ENCODE results near the gene RFX8. TPM values are rescaled to one million over a fixed set of nuclear protein-coding genes. Genes with fewer than 3 reads are reported as not detected.
"Not testable (repeated sequence)": the region's sequence is repeated elsewhere in the genome, so short reads cannot be mapped to it uniquely, and the experiment has no call there.

The RFX8 gene
- total RNA-seq, 1 donor from 2014 or later, result not detected

DNA sequence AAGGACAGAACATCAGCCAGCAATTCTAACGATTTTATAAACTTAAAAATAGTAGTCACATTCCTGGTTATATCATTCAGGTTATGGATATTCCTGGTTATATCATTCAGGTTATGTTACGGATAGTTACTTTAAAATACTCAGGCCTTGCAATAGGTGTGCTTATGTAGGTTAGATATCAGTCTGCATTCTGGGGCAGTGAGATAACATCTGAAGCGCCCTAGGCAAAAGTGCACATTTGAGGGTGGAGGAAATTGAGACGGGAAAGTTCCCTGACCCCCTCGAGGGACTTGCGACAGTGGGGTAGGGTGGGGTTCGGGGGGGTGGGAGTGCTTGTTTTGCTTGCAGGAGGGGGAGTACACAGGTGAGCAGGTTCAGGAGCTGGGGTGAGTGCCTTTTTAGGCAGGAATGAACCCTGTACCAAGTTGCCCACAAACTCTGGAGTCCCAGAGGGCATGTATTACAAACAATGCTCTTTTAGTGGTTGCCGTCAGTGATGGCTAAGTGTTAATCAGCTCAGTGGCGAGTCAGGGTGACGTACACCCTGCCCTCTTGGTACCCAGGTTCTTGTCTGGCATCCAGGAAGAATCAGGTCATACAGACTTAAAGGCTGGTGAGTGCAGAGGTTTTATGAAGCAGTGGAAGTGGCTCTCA, 119.4 kb downstream of the RFX8 start:
- H3K9me3 Mint-ChIP-seq (ENCODE audit: low read depth), result no peaks in the 10 kb centered on the region
- no peaks in the 10 kb centered on the region for H3K36me3 Mint-ChIP-seq (ENCODE audit: insufficient read depth)
- H3K27ac Mint-ChIP-seq, result no peak overlapping the region
- H3K27me3 Mint-ChIP-seq, result peaks cover 8% of the 10 kb centered on the region
- TF ChIP-seq, protein P1, sequence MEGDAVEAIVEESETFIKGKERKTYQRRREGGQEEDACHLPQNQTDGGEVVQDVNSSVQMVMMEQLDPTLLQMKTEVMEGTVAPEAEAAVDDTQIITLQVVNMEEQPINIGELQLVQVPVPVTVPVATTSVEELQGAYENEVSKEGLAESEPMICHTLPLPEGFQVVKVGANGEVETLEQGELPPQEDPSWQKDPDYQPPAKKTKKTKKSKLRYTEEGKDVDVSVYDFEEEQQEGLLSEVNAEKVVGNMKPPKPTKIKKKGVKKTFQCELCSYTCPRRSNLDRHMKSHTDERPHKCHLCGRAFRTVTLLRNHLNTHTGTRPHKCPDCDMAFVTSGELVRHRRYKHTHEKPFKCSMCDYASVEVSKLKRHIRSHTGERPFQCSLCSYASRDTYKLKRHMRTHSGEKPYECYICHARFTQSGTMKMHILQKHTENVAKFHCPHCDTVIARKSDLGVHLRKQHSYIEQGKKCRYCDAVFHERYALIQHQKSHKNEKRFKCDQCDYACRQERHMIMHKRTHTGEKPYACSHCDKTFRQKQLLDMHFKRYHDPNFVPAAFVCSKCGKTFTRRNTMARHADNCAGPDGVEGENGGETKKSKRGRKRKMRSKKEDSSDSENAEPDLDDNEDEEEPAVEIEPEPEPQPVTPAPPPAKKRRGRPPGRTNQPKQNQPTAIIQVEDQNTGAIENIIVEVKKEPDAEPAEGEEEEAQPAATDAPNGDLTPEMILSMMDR (IDR thresholded peaks at IDR 0.05; ENCODE audit: unreplicated experiment), result no peak
- no peak overlapping the region for H3K4me3 Mint-ChIP-seq (ENCODE audit: low read depth)
- DNase-seq (ENCODE audit: low spot score, unreplicated experiment), result no peak
- peaks cover 9% of the 10 kb centered on the region for H3K4me1 Mint-ChIP-seq (ENCODE audit: low read depth)

DNA sequence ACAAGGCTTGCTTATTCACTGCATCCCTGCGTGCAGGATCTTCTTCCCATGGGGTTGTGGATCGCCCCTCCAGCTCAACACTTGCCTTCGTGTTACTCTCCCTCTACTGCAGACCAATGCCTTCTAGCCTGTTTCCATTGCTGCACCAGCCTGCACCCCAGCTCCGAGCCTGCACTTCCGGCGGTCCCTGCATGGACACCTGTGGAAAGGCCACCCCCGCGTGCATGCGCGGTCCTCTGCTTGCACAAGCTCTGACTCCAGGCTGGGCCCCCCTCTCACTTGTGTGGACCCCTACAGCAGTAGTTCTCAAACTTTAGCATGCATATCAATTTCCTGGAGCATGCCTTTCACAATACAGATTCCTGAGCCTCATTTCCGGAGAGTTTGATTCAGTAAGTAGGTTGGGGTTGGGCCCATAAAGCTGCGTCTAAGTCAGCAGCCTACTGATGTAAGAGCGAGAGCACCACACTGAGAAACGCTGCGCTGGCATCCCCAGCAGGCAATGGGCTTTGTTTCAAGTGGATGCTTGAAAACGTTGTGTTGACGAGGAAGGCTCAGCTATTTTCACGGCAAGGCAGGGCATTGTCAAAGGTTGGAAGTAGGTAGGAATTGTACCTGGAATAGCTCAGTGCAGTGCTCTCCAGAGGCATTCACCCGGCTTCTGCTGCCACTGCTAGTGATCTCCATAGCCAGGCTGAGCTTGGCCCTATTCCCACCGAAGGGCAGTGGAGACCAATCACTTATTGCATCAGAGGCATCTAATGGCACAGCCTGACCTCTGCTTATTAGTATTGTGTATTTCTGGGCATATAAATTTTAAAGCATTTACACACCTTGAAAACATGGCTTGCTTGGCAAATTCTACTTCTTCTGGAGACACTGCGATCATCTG, 120.2 kb downstream of the RFX8 start:
- Mint-ChIP-seq H3K4me1 (ENCODE audit: low read depth) (no peaks in the 10 kb centered on the region), H3K36me3 (ENCODE audit: insufficient read depth) (no peaks in the 10 kb centered on the region), H3K4me3 (ENCODE audit: low read depth) (no peak overlapping the region), H3K27me3 (peaks cover 8% of the 10 kb centered on the region), H3K27ac (no peak overlapping the region), H3K9me3 (ENCODE audit: low read depth) (no peaks in the 10 kb centered on the region)
- TF ChIP-seq, protein P1 (IDR thresholded peaks at IDR 0.05; ENCODE audit: unreplicated experiment), result no peak
- no peak for DNase-seq (ENCODE audit: low spot score, unreplicated experiment)

DNA sequence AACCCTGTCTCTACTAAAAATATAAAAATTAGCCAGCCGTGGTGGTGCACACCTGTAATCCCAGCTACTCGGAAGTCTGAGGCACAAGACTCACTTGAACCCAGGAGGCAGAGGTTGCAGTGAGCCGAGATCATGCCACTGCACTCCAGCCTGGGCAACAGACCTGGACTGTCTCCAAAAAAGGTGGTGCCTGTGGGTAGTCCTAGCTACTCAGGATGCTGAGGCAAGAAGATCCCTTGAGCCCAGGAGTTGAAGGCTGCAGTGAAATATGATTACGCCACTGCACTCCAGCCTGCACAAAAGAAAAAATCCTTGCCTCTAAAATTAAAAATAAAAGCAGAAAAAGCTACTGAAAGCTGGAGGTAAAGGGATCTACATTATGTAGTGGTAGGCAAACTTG, 122.3 kb downstream of the RFX8 start:
- not testable (repeated sequence) for H3K4me1 Mint-ChIP-seq (ENCODE audit: low read depth); H3K27me3 Mint-ChIP-seq; H3K4me3 Mint-ChIP-seq (ENCODE audit: low read depth); H3K9me3 Mint-ChIP-seq (ENCODE audit: low read depth); DNase-seq (ENCODE audit: low spot score, unreplicated experiment); H3K27ac Mint-ChIP-seq; H3K36me3 Mint-ChIP-seq (ENCODE audit: insufficient read depth)

DNA sequence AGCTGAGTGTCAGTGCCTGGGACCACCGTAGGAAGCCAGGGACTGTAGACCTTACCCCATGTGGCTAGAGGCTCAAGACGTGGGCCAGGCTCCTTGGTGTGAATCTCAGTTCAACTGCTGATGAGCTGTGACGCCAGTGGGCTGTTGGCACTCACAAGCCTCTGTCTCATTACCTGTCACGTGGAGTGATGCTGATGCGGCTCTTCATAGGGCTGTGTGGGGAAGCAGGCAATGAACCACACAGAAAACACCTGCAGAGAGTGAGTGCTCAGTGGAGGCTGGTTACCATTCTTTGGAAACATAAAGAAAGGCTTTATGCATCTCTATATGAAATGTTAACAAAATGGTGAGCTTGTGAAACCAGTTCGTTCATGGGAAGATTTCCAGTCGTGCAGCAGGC, 123.7 kb downstream of the RFX8 start:
- H3K36me3 Mint-ChIP-seq (ENCODE audit: insufficient read depth), result no peaks in the 10 kb centered on the region
- TF ChIP-seq, protein P1 (IDR thresholded peaks at IDR 0.05; ENCODE audit: unreplicated experiment), result no peak
- no peaks in the 10 kb centered on the region for H3K9me3 Mint-ChIP-seq (ENCODE audit: low read depth)
- DNase-seq (ENCODE audit: low spot score, unreplicated experiment), result no peak
- H3K4me3 Mint-ChIP-seq (ENCODE audit: low read depth), result no peak overlapping the region
- H3K4me1 Mint-ChIP-seq (ENCODE audit: low read depth), result no peaks in the 10 kb centered on the region
- no peak overlapping the region for H3K27ac Mint-ChIP-seq
- peaks cover 3% of the 10 kb centered on the region for H3K27me3 Mint-ChIP-seq

DNA sequence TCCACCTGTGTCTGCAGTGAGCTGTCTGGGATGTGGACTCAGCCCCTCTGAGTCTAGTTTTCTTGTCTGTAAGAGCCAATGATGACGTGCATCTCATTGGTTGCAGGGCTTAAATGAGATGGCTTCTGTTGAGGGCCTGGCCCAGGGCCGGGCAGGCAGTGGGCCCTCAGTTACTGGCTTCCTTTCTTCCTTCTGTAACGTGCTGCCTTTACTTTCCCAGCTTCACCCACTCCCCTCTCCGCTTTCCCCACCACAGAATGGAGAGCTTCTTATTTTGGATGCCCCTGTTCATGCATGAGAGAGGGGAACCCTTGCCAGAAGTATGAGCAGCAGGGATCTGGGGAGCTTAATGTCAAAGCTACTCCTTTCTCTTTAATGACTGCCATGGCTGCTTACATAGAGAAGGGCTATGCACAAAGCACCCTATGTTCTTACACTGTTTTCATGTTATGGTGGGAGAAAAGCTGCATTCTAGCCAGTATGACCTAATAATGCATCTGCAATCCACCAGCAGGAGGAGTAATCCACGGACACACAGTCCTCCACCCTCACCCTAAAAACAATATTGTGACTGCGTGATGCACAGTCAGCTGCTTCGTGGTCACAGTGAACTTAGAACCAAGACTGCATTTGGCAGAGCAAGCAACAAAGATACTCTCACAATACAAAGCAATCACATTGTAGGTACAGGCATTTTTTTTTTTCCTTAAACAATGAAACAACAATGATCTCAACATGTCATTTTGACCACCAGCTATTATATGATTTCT, 124.8 kb downstream of the RFX8 start:
- H3K27ac Mint-ChIP-seq, result no peak overlapping the region
- TF ChIP-seq, protein P1 (IDR thresholded peaks at IDR 0.05; ENCODE audit: unreplicated experiment), result peak; percentile 28

More for the DNA sequence above, 124.8 kb downstream of the RFX8 start:
- H3K4me3 Mint-ChIP-seq (ENCODE audit: low read depth), result no peak overlapping the region
- no peaks in the 10 kb centered on the region for H3K36me3 Mint-ChIP-seq (ENCODE audit: insufficient read depth)
- no peaks in the 10 kb centered on the region for H3K4me1 Mint-ChIP-seq (ENCODE audit: low read depth)
- H3K27me3 Mint-ChIP-seq, result no peaks in the 10 kb centered on the region
- DNase-seq (ENCODE audit: low spot score, unreplicated experiment), result no peak
- H3K9me3 Mint-ChIP-seq (ENCODE audit: low read depth), result no peaks in the 10 kb centered on the region

All from progenitor cell of endocrine pancreas (in vitro differentiated cells).